ENCODE measurements around the gene RPS6KA2. TPM values are rescaled to one million over a fixed set of nuclear protein-coding genes. Genes with fewer than 3 reads are reported as not detected.

Gene RPS6KA2
- total RNA-seq, 3 donors from 2014 or later (not counting 1 experiment from before 2014, with no cell fraction given): 2.8 to 4.5 (median 2.9) TPM

GRCh38 chr6:166460473-166461437, 166.3 kb downstream of the RPS6KA2 start:
- Histone ChIP-seq H3K4me1 (ENCODE audit: control insufficient read depth, insufficient read depth, low read length) (peaks cover 12% of the 10 kb centered on the region), H3K27me3 (ENCODE audit: control insufficient read depth, insufficient read depth, low read length) (no peaks in the 10 kb centered on the region), H3K4me3 (ENCODE audit: low read length) (no peak overlapping the region), H3K9me3 (ENCODE audit: control insufficient read depth, insufficient read depth, low read length) (no peaks in the 10 kb centered on the region), H3K36me3 (ENCODE audit: control insufficient read depth, insufficient read depth, low read length) (no peaks in the 10 kb centered on the region), H3K27ac (ENCODE audit: low read length) (no peak overlapping the region)
- Mint-ChIP-seq H3K27me3 (ENCODE audit: low read depth in 2 of 2) (peaks cover 16 to 23% of the 10 kb centered on the region in 2 donors), H3K4me1 (peaks cover 10 to 16% of the 10 kb centered on the region in 2 donors), H3K9me3 (no peaks in the 10 kb centered on the region), H3K27ac (no peak overlapping the region), H3K4me3 (no peak overlapping the region), H3K36me3 (no peaks in the 10 kb centered on the region)
- WGBS (ENCODE audit: insufficient coverage): 71% methylated on average over 25 of the region's 25 CpGs
- TF ChIP-seq CTCF (IDR thresholded peaks at IDR 0.05): no peak
- DNase-seq: no peak
- intact Hi-C loops (cut with micrococcal nuclease): no loop called here
- ATAC-seq: no peak

GRCh38 chr6:166459906-166460305, 167.1 kb downstream of the RPS6KA2 start:
- DNase-seq (no peak), ATAC-seq (no peak)
- H3K4me1 Mint-ChIP-seq: peaks cover 1 to 7% of the 10 kb centered on the region in 2 donors
- H3K4me3 Mint-ChIP-seq: no peak overlapping the region
- no peaks in the 10 kb centered on the region for H3K36me3 Mint-ChIP-seq
- Histone ChIP-seq H3K27me3 (ENCODE audit: control insufficient read depth, insufficient read depth, low read length) (no peaks in the 10 kb centered on the region), H3K27ac (ENCODE audit: low read length) (no peak overlapping the region), H3K4me3 (ENCODE audit: low read length) (no peak overlapping the region), H3K36me3 (ENCODE audit: control insufficient read depth, insufficient read depth, low read length) (no peaks in the 10 kb centered on the region), H3K9me3 (ENCODE audit: control insufficient read depth, insufficient read depth, low read length) (no peaks in the 10 kb centered on the region), H3K4me1 (ENCODE audit: control insufficient read depth, insufficient read depth, low read length) (peaks cover 4% of the 10 kb centered on the region)
- WGBS (ENCODE audit: insufficient coverage): 95% methylated on average over 10 of the region's 10 CpGs
- H3K9me3 Mint-ChIP-seq: no peaks in the 10 kb centered on the region
- H3K27me3 Mint-ChIP-seq (ENCODE audit: low read depth in 2 of 2): peaks cover 7 to 15% of the 10 kb centered on the region in 2 donors
- no peak overlapping the region for H3K27ac Mint-ChIP-seq
- no peak for TF ChIP-seq CTCF (IDR thresholded peaks at IDR 0.05)
- intact Hi-C loops (cut with micrococcal nuclease): no loop called here

GRCh38 chr6:166459272-166459671, 167.8 kb downstream of the RPS6KA2 start:
- no peak overlapping the region for H3K27ac Mint-ChIP-seq
- WGBS (ENCODE audit: insufficient coverage): 95% methylated on average over 8 of the region's 8 CpGs
- intact Hi-C loops (cut with micrococcal nuclease): no loop called here

More at GRCh38 chr6:166459272-166459671, 167.8 kb downstream of the RPS6KA2 start:
- H3K9me3 Mint-ChIP-seq: no peaks in the 10 kb centered on the region
- no peak for TF ChIP-seq CTCF (IDR thresholded peaks at IDR 0.05)
- no peaks in the 10 kb centered on the region for H3K36me3 Mint-ChIP-seq
- Histone ChIP-seq H3K9me3 (ENCODE audit: control insufficient read depth, insufficient read depth, low read length) (no peaks in the 10 kb centered on the region), H3K27me3 (ENCODE audit: control insufficient read depth, insufficient read depth, low read length) (no peaks in the 10 kb centered on the region), H3K4me3 (ENCODE audit: low read length) (no peak overlapping the region), H3K36me3 (ENCODE audit: control insufficient read depth, insufficient read depth, low read length) (no peaks in the 10 kb centered on the region), H3K4me1 (ENCODE audit: control insufficient read depth, insufficient read depth, low read length) (no peaks in the 10 kb centered on the region), H3K27ac (ENCODE audit: low read length) (no peak overlapping the region)
- H3K4me1 Mint-ChIP-seq: peaks cover 0 to 5% of the 10 kb centered on the region in 2 donors
- peaks cover 6 to 15% of the 10 kb centered on the region in 2 donors for H3K27me3 Mint-ChIP-seq (ENCODE audit: low read depth in 2 of 2)
- DNase-seq (no peak), ATAC-seq (no peak)
- no peak overlapping the region for H3K4me3 Mint-ChIP-seq

Data from natural killer cell (primary cell).